Measurements from ENCODE around the gene GOLGA6B. TPM values are rescaled to one million over a fixed set of nuclear protein-coding genes. Genes with fewer than 3 reads are reported as not detected.
"Not testable (repeated sequence)": the region's sequence is repeated elsewhere in the genome, so short reads cannot be mapped to it uniquely, and the experiment has no call there.

The GOLGA6B gene
- total RNA-seq, 1 experiment from 2014 or later = 0.33 TPM

- Histone ChIP-seq H3T11ph (ENCODE audit: low read length) (no peak overlapping the region), H3K18ac (ENCODE audit: insufficient read length, low read depth, low read length) (no peak overlapping the region), H2BK120ac (ENCODE audit: low read depth, low read length, poor library complexity, severe bottlenecking) (no peak overlapping the region), H4K91ac (ENCODE audit: insufficient read length, low read depth, low read length) (no peak overlapping the region), H2BK12ac (ENCODE audit: insufficient read length, low read depth, low read length) (no peak overlapping the region), H3K14ac (ENCODE audit: insufficient read depth, low read length) (no peak overlapping the region), H4K20me1 (ENCODE audit: control insufficient read depth, insufficient read depth, insufficient read length) (no peaks in the 10 kb centered on the region), H3K56ac (ENCODE audit: insufficient read length, low read depth, low read length) (no peak overlapping the region), H2BK15ac (ENCODE audit: low read depth, low read length) (no peak overlapping the region), H2AK5ac (ENCODE audit: insufficient read length, low read length) (no peak overlapping the region), H2AFZ (ENCODE audit: low read length) (no peak overlapping the region), H3K4me2 (ENCODE audit: insufficient read depth, insufficient read length, low read length) (no peak overlapping the region), H2BK5ac (ENCODE audit: insufficient read length, low read length) (no peak overlapping the region), H3K23ac (ENCODE audit: insufficient read length, low read depth, low read length) (no peak overlapping the region), H3K9me3 (ENCODE audit: control insufficient read depth, low read depth, low read length) (no peaks in the 10 kb centered on the region), H4K5ac (ENCODE audit: insufficient read length, low read depth, low read length) (no peak overlapping the region), H2BK20ac (ENCODE audit: low read depth, low read length, poor library complexity, severe bottlenecking) (no peak overlapping the region), H3K9ac (ENCODE audit: extremely low read depth, insufficient read length, low read length) (no peak overlapping the region), H3K27ac (ENCODE audit: insufficient read length, low read depth, low read length) (no peak overlapping the region), H3K79me2 (ENCODE audit: insufficient read depth, low read length) (no peaks in the 10 kb centered on the region), H3K27me3 (ENCODE audit: insufficient read depth, low read length) (no peaks in the 10 kb centered on the region), H3K4me1 (ENCODE audit: insufficient read depth, low read length) (peaks cover 12% of the 10 kb centered on the region; the same call in 1 of the 2 replicates), H3K4ac (ENCODE audit: low read depth, low read length) (no peak overlapping the region), H3K79me1 (ENCODE audit: insufficient read depth, low read depth, low read length, poor library complexity, severe bottlenecking) (no peaks in the 10 kb centered on the region), H4K8ac (replicated peaks; ENCODE audit: insufficient read length, low read depth, low read length) (no peak overlapping the region), H3K23me2 (ENCODE audit: insufficient read length, low read depth, low read length, poor library complexity, severe bottlenecking) (no peaks in the 10 kb centered on the region)
- no peaks in the 10 kb centered on the region for H3K36me3 Mint-ChIP-seq (ENCODE audit: insufficient read depth in 1 of 3, low read depth in 3 of 3)
- peaks cover 19 to 20% of the 10 kb centered on the region in 2 experiments for H3K4me1 Mint-ChIP-seq
- no peak for TF ChIP-seq CTCF (conservative IDR thresholded peaks at IDR 0.05)
- no peaks in the 10 kb centered on the region for H3K27me3 Mint-ChIP-seq (ENCODE audit: low read depth)
- H3K4me3 Mint-ChIP-seq = no peak overlapping the region
- no CpG with 5 or more reads among the region's 10 CpGs for WGBS (ENCODE audit: extremely low coverage, insufficient read length, low lambda C conversion rate)
- DNase-seq = no peak
- peak overlapping the region in 1 of 3 experiments; percentile 58; a peak in 1 of 7 replicates for H3K27ac Mint-ChIP-seq
- H3K9me3 Mint-ChIP-seq = no peaks in the 10 kb centered on the region
Measured at GRCh38 chr15:72616491-72617210, 37.8 kb upstream of the GOLGA6B start.

- not testable (repeated sequence) for H3K9ac ChIP-seq (ENCODE audit: extremely low read depth, insufficient read length, low read length); H3K27me3 ChIP-seq (ENCODE audit: insufficient read depth, low read length); H3K14ac ChIP-seq (ENCODE audit: insufficient read depth, low read length); H2AK5ac ChIP-seq (ENCODE audit: insufficient read length, low read length); H3K9me3 Mint-ChIP-seq; H3K27ac Mint-ChIP-seq; H3K18ac ChIP-seq (ENCODE audit: insufficient read length, low read depth, low read length); H2BK120ac ChIP-seq (ENCODE audit: low read depth, low read length, poor library complexity, severe bottlenecking); H4K5ac ChIP-seq (ENCODE audit: insufficient read length, low read depth, low read length); H4K91ac ChIP-seq (ENCODE audit: insufficient read length, low read depth, low read length); H3K4me1 Mint-ChIP-seq; H2BK12ac ChIP-seq (ENCODE audit: insufficient read length, low read depth, low read length); H3K23me2 ChIP-seq (ENCODE audit: insufficient read length, low read depth, low read length, poor library complexity, severe bottlenecking); H4K20me1 ChIP-seq (ENCODE audit: control insufficient read depth, insufficient read depth, insufficient read length); H2AFZ ChIP-seq (ENCODE audit: low read length); H3K27ac ChIP-seq (ENCODE audit: insufficient read length, low read depth, low read length); H4K8ac ChIP-seq (replicated peaks; ENCODE audit: insufficient read length, low read depth, low read length); H2BK5ac ChIP-seq (ENCODE audit: insufficient read length, low read length); H2BK20ac ChIP-seq (ENCODE audit: low read depth, low read length, poor library complexity, severe bottlenecking); H3K36me3 Mint-ChIP-seq (ENCODE audit: insufficient read depth in 1 of 3, low read depth in 3 of 3); H3K4me2 ChIP-seq (ENCODE audit: insufficient read depth, insufficient read length, low read length); H3K79me1 ChIP-seq (ENCODE audit: insufficient read depth, low read depth, low read length, poor library complexity, severe bottlenecking); H3K9me3 ChIP-seq (ENCODE audit: control insufficient read depth, low read depth, low read length); H3K4me3 Mint-ChIP-seq; DNase-seq; H3T11ph ChIP-seq (ENCODE audit: low read length); H3K79me2 ChIP-seq (ENCODE audit: insufficient read depth, low read length); H3K56ac ChIP-seq (ENCODE audit: insufficient read length, low read depth, low read length); H2BK15ac ChIP-seq (ENCODE audit: low read depth, low read length); H3K27me3 Mint-ChIP-seq (ENCODE audit: low read depth); H3K23ac ChIP-seq (ENCODE audit: insufficient read length, low read depth, low read length); H3K4ac ChIP-seq (ENCODE audit: low read depth, low read length); H3K4me1 ChIP-seq (ENCODE audit: insufficient read depth, low read length)
- no CpG with 5 or more reads among the region's 4 CpGs for WGBS (ENCODE audit: extremely low coverage, insufficient read length, low lambda C conversion rate)
Measured at GRCh38 chr15:72623854-72624253, 30.6 kb upstream of the GOLGA6B start.

Measured in H9 (cell line).